ENCODE measurements around the gene TSPYL1.

GRCh38 chr6:116229287-116229913 lies 50.3 kb downstream of the TSPYL1 start:
- TF ChIP-seq PATZ1 (CRISPR knock-in tag; IDR thresholded peaks at IDR 0.05; ENCODE audit: borderline replicate concordance) (no peak), PPARA (CRISPR knock-in tag; IDR thresholded peaks at IDR 0.05; ENCODE audit: borderline replicate concordance) (no peak), ZFP30 (CRISPR knock-in tag; IDR thresholded peaks at IDR 0.05) (no peak), TSHZ2 (CRISPR knock-in tag; IDR thresholded peaks at IDR 0.05) (no peak), GLIS3 (CRISPR knock-in tag; IDR thresholded peaks at IDR 0.05) (no peak), ESRRG (CRISPR knock-in tag; IDR thresholded peaks at IDR 0.05) (no peak), CSRNP3 (CRISPR knock-in tag; IDR thresholded peaks at IDR 0.05) (no peak), TCF4 (CRISPR knock-in tag; IDR thresholded peaks at IDR 0.05; ENCODE audit: borderline replicate concordance) (no peak)
